HEK293 (cell line): ENCODE data around the gene ANAPC2.

Experiments
- CTCF ChIA-PET: fragments of 350-600 bp; formaldehyde crosslinking; extraction: SDS; loops from one replicate; lab custom pipeline; 2021; ENCODE audit warnings: antibody characterized with exemption; lab: Yijun Ruan, JAX
- POLR2A ChIA-PET: fragments of 300-600 bp; formaldehyde crosslinking; extraction: SDS; loops from one replicate; lab custom pipeline; 2020; ENCODE audit warnings: antibody characterized with exemption, inconsistent platforms; lab: Yijun Ruan, JAX
- H3K27ac ChIP-seq: fragments of 200-500 bp; sonication (Bioruptor generic); 2 replicates; pipeline ENCODE4 v1.5.1; 2014; ENCODE audit warnings: low read depth, low read length, control low read depth, inconsistent platforms; ENCODE audit errors: extremely low read depth
- H3K36me3 ChIP-seq, 2 experiments: fragments of 200-500 bp in 1 of 2; sonication (Bioruptor generic) in 1 of 2; 1 replicate in 1 of 2; 2 replicates in 1 of 2; pipeline ENCODE4 v1.5.1; 2014 to 2017; ENCODE audit warnings: inconsistent platforms in 2 of 2, low read length in 2 of 2; ENCODE audit not compliant: control insufficient read depth in 2 of 2, insufficient read depth in 1 of 2
- H3K4me1 ChIP-seq: fragments of 200-500 bp; sonication (Bioruptor generic); 2 replicates; pipeline ENCODE4 v1.5.1; 2014; ENCODE audit warnings: mild to moderate bottlenecking, low read length, inconsistent platforms; ENCODE audit not compliant: control insufficient read depth, insufficient read depth
- H3K4me3 ChIP-seq: 2 replicates; pipeline ENCODE4 v1.5.1; 2011; ENCODE audit warnings: low read depth, mild to moderate bottlenecking, control low read depth, low read length, moderate library complexity
- H3K9me3 ChIP-seq: fragments of 200-500 bp; sonication (Bioruptor generic); 2 replicates; pipeline ENCODE4 v1.5.1; 2014; ENCODE audit warnings: low read depth, low read length, inconsistent platforms; ENCODE audit not compliant: control insufficient read depth, insufficient read depth
- SP3 ChIP-seq: fragments of 450-650 bp; formaldehyde crosslinking; IDR thresholded peaks from 2 replicates; pipeline ENCODE4 v1.5.1; 2016; ENCODE audit warnings: missing biosample characterization, missing genetic modification characterization
- ZBTB44 ChIP-seq: fragments of 450-650 bp; IDR thresholded peaks from 2 replicates; pipeline ENCODE4 v1.5.1; 2018; ENCODE audit warnings: missing biosample characterization, mild to moderate bottlenecking, missing genetic modification characterization
- ZNF132 ChIP-seq: fragments of 450-650 bp; formaldehyde crosslinking; IDR thresholded peaks from 2 replicates; pipeline ENCODE4 v1.5.1; 2017; ENCODE audit warnings: missing biosample characterization, missing genetic modification characterization, borderline replicate concordance
- ZNF138 ChIP-seq: fragments of 450-650 bp; formaldehyde crosslinking; IDR thresholded peaks from 2 replicates; pipeline ENCODE4 v1.5.1; 2016; ENCODE audit warnings: missing biosample characterization, missing genetic modification characterization, borderline replicate concordance
- ZNF169 ChIP-seq: fragments of 450-650 bp; formaldehyde crosslinking; IDR thresholded peaks from 2 replicates; pipeline ENCODE4 v1.5.1; 2016; ENCODE audit warnings: missing biosample characterization, missing genetic modification characterization
- ZNF211 ChIP-seq: fragments of 450-650 bp; formaldehyde crosslinking; IDR thresholded peaks from 2 replicates; pipeline ENCODE4 v1.5.1; 2016; ENCODE audit warnings: low read depth, missing biosample characterization, missing genetic modification characterization
- ZNF221 ChIP-seq: fragments of 450-650 bp; formaldehyde crosslinking; IDR thresholded peaks from 2 replicates; pipeline ENCODE4 v1.5.1; 2017; ENCODE audit warnings: missing biosample characterization, missing genetic modification characterization, borderline replicate concordance
- ZNF324 ChIP-seq: fragments of 450-650 bp; formaldehyde crosslinking; IDR thresholded peaks from 2 replicates; pipeline ENCODE4 v1.5.1; 2016; ENCODE audit warnings: missing biosample characterization, missing genetic modification characterization
- ZNF341 ChIP-seq: fragments of 450-650 bp; formaldehyde crosslinking; IDR thresholded peaks from 2 replicates; pipeline ENCODE4; 2016; ENCODE audit warnings: low read depth, missing biosample characterization, missing genetic modification characterization
- ZNF354C ChIP-seq: fragments of 450-650 bp; formaldehyde crosslinking; IDR thresholded peaks from 2 replicates; pipeline ENCODE4 v1.5.1; 2016; ENCODE audit warnings: missing biosample characterization, missing genetic modification characterization, low read depth, borderline replicate concordance
- ZNF473 ChIP-seq: fragments of 450-650 bp; formaldehyde crosslinking; IDR thresholded peaks from 2 replicates; pipeline ENCODE4 v1.5.1; 2017; ENCODE audit warnings: missing biosample characterization, missing genetic modification characterization
- ZNF529 ChIP-seq: fragments of 450-650 bp; formaldehyde crosslinking; IDR thresholded peaks from 2 replicates; pipeline ENCODE4 v1.5.1; 2017; ENCODE audit warnings: missing genetic modification characterization, missing biosample characterization; ENCODE audit not compliant: insufficient replicate concordance
- ZNF548 ChIP-seq: fragments of 450-650 bp; formaldehyde crosslinking; IDR thresholded peaks from 2 replicates; pipeline ENCODE4 v1.5.1; 2016; ENCODE audit warnings: missing biosample characterization, missing genetic modification characterization
- ZNF555 ChIP-seq: fragments of 450-650 bp; formaldehyde crosslinking; conservative IDR thresholded peaks from 2 replicates; pipeline ENCODE4 v1.5.1; 2017; ENCODE audit warnings: missing biosample characterization, mild to moderate bottlenecking, missing genetic modification characterization, inconsistent platforms
- ZNF600 ChIP-seq: fragments of 450-650 bp; formaldehyde crosslinking; IDR thresholded peaks from 2 replicates; pipeline ENCODE4 v1.5.1; 2016; ENCODE audit warnings: missing biosample characterization, missing genetic modification characterization
- ZNF654 ChIP-seq: fragments of 450-650 bp; formaldehyde crosslinking; IDR thresholded peaks from 2 replicates; pipeline ENCODE4 v1.5.1; 2016; ENCODE audit warnings: low read depth, missing biosample characterization, missing genetic modification characterization
- ZNF660 ChIP-seq: fragments of 450-650 bp; IDR thresholded peaks from 2 replicates; pipeline ENCODE4 v1.5.1; 2018; ENCODE audit warnings: missing biosample characterization, mild to moderate bottlenecking, missing genetic modification characterization
- ZNF776 ChIP-seq: fragments of 450-650 bp; formaldehyde crosslinking; IDR thresholded peaks from 2 replicates; pipeline ENCODE4 v1.5.0; 2017; ENCODE audit warnings: missing biosample characterization, missing genetic modification characterization, borderline replicate concordance
- TF ChIP-seq, protein P1 (sequence below): fragments of 450-650 bp; formaldehyde crosslinking; conservative IDR thresholded peaks from 2 replicates; pipeline ENCODE4 v1.5.1; 2016; ENCODE audit warnings: low read depth, missing biosample characterization, missing genetic modification characterization
- TF ChIP-seq, protein P2 (sequence below): fragments of 450-650 bp; formaldehyde crosslinking; IDR thresholded peaks from 2 replicates; pipeline ENCODE4 v1.5.1; 2016; ENCODE audit warnings: missing biosample characterization, missing genetic modification characterization, borderline replicate concordance

The ANAPC2 gene

GRCh38 chr9:137234055-137234697, 45.8 kb upstream of the ANAPC2 start:
- ChIA-PET POLR2A (interaction anchor here (0.8 to 1.0 kb wide), 2 partner anchors 9 to 58 kb away, joined by 3 read pairs; no protein-coding TSS in a partner anchor), CTCF (interaction anchor here (0.6 to 3.4 kb wide), 9 partner anchors 9 to 205 kb away, joined by 3 to 16 read pairs (median 4); partner anchors contain the start of genes ANAPC2, CYSRT1, SSNA1 and STPG3)
- no peak overlapping the region for H3K4me3 ChIP-seq
- TF ChIP-seq ZNF548 (tag by site-specific recombination) (no peak), ZBTB44 (tag by site-specific recombination) (no peak), ZNF341 (tag by site-specific recombination) (no peak), ZNF660 (tag by site-specific recombination) (no peak), ZNF529 (tag by site-specific recombination) (no peak), ZNF776 (tag by site-specific recombination) (no peak), ZNF354C (tag by site-specific recombination) (no peak), ZNF221 (tag by site-specific recombination) (no peak), ZNF132 (tag by site-specific recombination) (no peak), ZNF324 (no peak), ZNF138 (no peak), ZNF555 (no peak), ZNF600 (tag by site-specific recombination) (no peak), ZNF473 (tag by site-specific recombination) (no peak), ZNF211 (tag by site-specific recombination) (no peak), ZNF654 (tag by site-specific recombination) (no peak), ZNF169 (tag by site-specific recombination) (no peak), SP3 (tag by site-specific recombination) (no peak)
- TF ChIP-seq, protein P1, sequence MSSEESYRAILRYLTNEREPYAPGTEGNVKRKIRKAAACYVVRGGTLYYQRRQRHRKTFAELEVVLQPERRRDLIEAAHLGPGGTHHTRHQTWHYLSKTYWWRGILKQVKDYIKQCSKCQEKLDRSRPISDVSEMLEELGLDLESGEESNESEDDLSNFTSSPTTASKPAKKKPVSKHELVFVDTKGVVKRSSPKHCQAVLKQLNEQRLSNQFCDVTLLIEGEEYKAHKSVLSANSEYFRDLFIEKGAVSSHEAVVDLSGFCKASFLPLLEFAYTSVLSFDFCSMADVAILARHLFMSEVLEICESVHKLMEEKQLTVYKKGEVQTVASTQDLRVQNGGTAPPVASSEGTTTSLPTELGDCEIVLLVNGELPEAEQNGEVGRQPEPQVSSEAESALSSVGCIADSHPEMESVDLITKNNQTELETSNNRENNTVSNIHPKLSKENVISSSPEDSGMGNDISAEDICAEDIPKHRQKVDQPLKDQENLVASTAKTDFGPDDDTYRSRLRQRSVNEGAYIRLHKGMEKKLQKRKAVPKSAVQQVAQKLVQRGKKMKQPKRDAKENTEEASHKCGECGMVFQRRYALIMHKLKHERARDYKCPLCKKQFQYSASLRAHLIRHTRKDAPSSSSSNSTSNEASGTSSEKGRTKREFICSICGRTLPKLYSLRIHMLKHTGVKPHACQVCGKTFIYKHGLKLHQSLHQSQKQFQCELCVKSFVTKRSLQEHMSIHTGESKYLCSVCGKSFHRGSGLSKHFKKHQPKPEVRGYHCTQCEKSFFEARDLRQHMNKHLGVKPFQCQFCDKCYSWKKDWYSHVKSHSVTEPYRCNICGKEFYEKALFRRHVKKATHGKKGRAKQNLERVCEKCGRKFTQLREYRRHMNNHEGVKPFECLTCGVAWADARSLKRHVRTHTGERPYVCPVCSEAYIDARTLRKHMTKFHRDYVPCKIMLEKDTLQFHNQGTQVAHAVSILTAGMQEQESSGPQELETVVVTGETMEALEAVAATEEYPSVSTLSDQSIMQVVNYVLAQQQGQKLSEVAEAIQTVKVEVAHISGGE, result no peak
- TF ChIP-seq, protein P2, sequence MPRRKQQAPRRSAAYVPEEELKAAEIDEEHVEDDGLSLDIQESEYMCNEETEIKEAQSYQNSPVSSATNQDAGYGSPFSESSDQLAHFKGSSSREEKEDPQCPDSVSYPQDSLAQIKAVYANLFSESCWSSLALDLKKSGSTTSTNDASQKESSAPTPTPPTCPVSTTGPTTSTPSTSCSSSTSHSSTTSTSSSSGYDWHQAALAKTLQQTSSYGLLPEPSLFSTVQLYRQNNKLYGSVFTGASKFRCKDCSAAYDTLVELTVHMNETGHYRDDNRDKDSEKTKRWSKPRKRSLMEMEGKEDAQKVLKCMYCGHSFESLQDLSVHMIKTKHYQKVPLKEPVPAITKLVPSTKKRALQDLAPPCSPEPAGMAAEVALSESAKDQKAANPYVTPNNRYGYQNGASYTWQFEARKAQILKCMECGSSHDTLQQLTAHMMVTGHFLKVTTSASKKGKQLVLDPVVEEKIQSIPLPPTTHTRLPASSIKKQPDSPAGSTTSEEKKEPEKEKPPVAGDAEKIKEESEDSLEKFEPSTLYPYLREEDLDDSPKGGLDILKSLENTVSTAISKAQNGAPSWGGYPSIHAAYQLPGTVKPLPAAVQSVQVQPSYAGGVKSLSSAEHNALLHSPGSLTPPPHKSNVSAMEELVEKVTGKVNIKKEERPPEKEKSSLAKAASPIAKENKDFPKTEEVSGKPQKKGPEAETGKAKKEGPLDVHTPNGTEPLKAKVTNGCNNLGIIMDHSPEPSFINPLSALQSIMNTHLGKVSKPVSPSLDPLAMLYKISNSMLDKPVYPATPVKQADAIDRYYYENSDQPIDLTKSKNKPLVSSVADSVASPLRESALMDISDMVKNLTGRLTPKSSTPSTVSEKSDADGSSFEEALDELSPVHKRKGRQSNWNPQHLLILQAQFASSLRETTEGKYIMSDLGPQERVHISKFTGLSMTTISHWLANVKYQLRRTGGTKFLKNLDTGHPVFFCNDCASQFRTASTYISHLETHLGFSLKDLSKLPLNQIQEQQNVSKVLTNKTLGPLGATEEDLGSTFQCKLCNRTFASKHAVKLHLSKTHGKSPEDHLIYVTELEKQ (tag by site-specific recombination), result no peak
- no peak overlapping the region for H3K27ac ChIP-seq
- no peaks in the 10 kb centered on the region for H3K9me3 ChIP-seq
- peaks cover 3% of the 10 kb centered on the region; the same call in 1 of the 2 replicates for H3K4me1 ChIP-seq
- peaks cover 0 to 7% of the 10 kb centered on the region in 2 experiments; a peak in 1 of 3 replicates for H3K36me3 ChIP-seq
